Kidney epithelial cell (primary cell): Measurements from ENCODE around the gene CENPP. TPM values are rescaled to one million over a fixed set of nuclear protein-coding genes. Genes with fewer than 3 reads are reported as not detected.

Experiments used
- DNase-seq: peaks from one replicate; pipeline ENCODE4 v3.0.0-alpha.2; 2010; ENCODE audit warnings: low read depth
- H3K27me3 ChIP-seq: 2 replicates; pipeline ENCODE4 v1.6.0; 2011; ENCODE audit warnings: low read length; ENCODE audit not compliant: control insufficient read depth, insufficient read depth
- H3K36me3 ChIP-seq: 2 replicates; pipeline ENCODE4 v1.5.1; 2011; ENCODE audit warnings: low read length; ENCODE audit not compliant: control insufficient read depth, insufficient read depth
- H3K4me3 ChIP-seq: 2 replicates; pipeline ENCODE4 v1.5.1; 2011; ENCODE audit warnings: low read depth, mild to moderate bottlenecking, control low read depth, low read length
- CTCF ChIP-seq: IDR thresholded peaks from 2 replicates; pipeline ENCODE4 v1.5.1; 2011; ENCODE audit warnings: mild to moderate bottlenecking, moderate library complexity, low read length, control low read depth, inconsistent platforms; ENCODE audit not compliant: insufficient read depth, poor library complexity, severe bottlenecking
- total RNA-seq: library from RNA; depleted of rRNA; stranded (reverse); fragments of >200 nt; gene quantifications from 2 replicates; pipeline ENCODE4 v1.2.3, GENCODE V29; 2015

The CENPP gene
- total RNA-seq, 1 donor from 2014 or later, result 1.4 TPM

GRCh38 chr9:92333282-92333634 lies 7.5 kb downstream of the CENPP start:
- Histone ChIP-seq H3K27me3 (no peaks in the 10 kb centered on the region), H3K36me3 (no peaks in the 10 kb centered on the region), H3K4me3 (no peak overlapping the region)
- TF ChIP-seq CTCF, result no peak
- no peak for DNase-seq

DNA sequence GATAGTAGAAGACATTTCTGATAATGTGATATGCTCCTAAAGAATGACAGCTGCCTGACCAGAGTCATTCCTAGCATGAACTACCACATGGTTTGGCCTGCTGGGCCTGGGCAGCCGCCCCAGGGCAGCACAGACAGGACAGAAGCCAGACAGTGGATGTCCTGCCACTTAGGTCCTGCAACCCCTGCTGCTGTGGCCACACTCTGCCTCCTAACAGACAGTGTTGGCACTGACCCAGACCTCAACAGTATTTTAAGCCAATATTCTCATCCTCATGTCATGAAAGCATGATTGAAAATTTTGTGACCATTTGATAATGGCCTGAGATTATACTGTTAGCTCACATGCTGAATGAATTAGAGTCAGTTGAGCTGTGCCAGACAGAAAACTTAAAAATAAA lies 15.8 kb downstream of the CENPP start:
- TF ChIP-seq CTCF, result no peak
- no peak overlapping the region for H3K4me3 ChIP-seq
- no peak for DNase-seq

GRCh38 chr9:92342825-92343488 lies 17.2 kb downstream of the CENPP start:
- Histone ChIP-seq H3K36me3 (no peaks in the 10 kb centered on the region), H3K4me3 (no peak overlapping the region), H3K27me3 (no peaks in the 10 kb centered on the region)
- no peak for TF ChIP-seq CTCF
- DNase-seq, result no peak

More for the DNA sequence above, 15.8 kb downstream of the CENPP start:
- Histone ChIP-seq H3K36me3 (no peaks in the 10 kb centered on the region), H3K27me3 (no peaks in the 10 kb centered on the region)

- no peak for DNase-seq
- Histone ChIP-seq H3K27me3 (no peaks in the 10 kb centered on the region), H3K36me3 (no peaks in the 10 kb centered on the region), H3K4me3 (no peak overlapping the region)
- no peak for TF ChIP-seq CTCF
These were observed 19.8 kb downstream of the CENPP start for GRCh38 chr9:92345582-92345981.

DNA sequence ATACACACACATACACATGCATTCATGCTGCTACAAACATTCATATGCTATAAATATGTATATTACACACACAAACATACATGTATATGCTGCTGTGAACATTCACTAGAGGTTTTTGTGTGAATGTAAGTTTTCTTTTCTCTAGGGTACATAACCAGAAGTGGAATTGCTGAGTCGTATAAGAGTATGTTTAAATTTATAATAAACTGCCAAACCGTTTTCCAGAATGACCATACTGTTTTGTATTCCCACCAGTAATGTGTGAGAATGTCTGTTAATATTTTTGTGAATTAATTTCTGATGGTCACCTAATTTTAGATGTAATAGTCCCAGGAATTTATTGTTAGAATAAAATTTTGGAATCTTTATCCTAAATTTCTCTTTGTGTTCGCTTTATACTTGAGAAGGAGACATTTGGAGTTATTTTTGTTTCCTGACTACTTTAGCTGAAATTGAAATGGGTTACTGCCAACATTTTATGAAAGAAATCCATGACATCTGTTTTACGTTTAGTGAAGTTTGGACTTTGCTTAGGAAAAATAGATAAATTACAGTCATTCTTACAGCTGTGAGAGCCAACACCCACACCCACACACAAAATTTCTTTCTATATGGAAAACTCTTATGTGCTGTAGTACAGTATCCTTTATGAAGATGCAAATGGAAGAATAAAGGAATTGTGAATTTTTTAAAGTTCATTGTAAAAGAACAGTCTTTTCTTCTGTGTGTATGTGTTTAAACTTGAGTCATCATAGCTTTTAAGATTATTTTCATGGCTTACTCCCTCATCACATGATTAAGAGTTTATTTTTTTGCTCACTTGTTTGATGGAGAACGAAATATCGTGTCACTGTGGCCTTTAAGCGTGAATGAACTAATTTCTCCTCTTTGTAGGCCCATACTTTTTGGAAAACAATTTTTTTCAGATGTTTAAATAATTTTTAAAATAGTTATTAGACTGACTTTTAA lies 24.3 kb downstream of the CENPP start:
- Histone ChIP-seq H3K36me3 (no peaks in the 10 kb centered on the region), H3K4me3 (no peak overlapping the region), H3K27me3 (no peaks in the 10 kb centered on the region)
- TF ChIP-seq CTCF, result no peak
- DNase-seq, result no peak
